Activated CD4-positive, alpha-beta memory T cell treated with anti-CD3 and anti-CD28 coated beads, Interleukin-2, amount 10 ng/mL, durations not matched to agents 7 days and 5 days (primary cell): ENCODE results near the gene METTL1. TPM values are rescaled to one million over a fixed set of nuclear protein-coding genes. Genes with fewer than 3 reads are reported as not detected.

Experiments used
- CTCF ChIA-PET: fragments of 350-600 bp; sonication (Branson Sonifier 250); formaldehyde crosslinking; loops from one replicate; lab custom pipeline; 2021; ENCODE audit warnings: antibody characterized with exemption, inconsistent platforms; lab: Charles Lee
- POLR2A ChIA-PET: fragments of 350-600 bp; sonication (Branson Sonifier 250); formaldehyde crosslinking; loops from one replicate; lab custom pipeline; 2021; ENCODE audit warnings: antibody characterized with exemption; lab: Charles Lee
- DNase-seq: peaks from one replicate; pipeline ENCODE4 v3.0.0-alpha.2; 2020
- H3K27ac Mint-ChIP-seq: one replicate; pipeline ENCODE4 v1.8.0; 2021; ENCODE audit warnings: mild to moderate bottlenecking, mixed read lengths
- H3K27me3 Mint-ChIP-seq: one replicate; pipeline ENCODE4 v1.8.0; 2021; ENCODE audit warnings: mixed read lengths
- H3K36me3 Mint-ChIP-seq: one replicate; pipeline ENCODE4 v1.8.0; 2021; ENCODE audit warnings: low read depth, mixed read lengths
- H3K4me1 Mint-ChIP-seq: one replicate; pipeline ENCODE4 v1.8.0; 2021; ENCODE audit warnings: mixed read lengths
- H3K4me3 Mint-ChIP-seq: one replicate; pipeline ENCODE4 v1.8.0; 2021; ENCODE audit warnings: mild to moderate bottlenecking, mixed read lengths
- H3K9me3 Mint-ChIP-seq: one replicate; pipeline ENCODE4 v1.8.0; 2021; ENCODE audit warnings: mixed read lengths
- total RNA-seq, 2 experiments: library from RNA; stranded (reverse); gene quantifications; one replicate each; pipeline ENCODE4 v1.2.3, GENCODE V29; 2021

METTL1 gene
- total RNA-seq, 2 experiments from 2014 or later = 12.5 to 13.8 TPM

GRCh38 chr12:57756406-57757341 lies 15.2 kb downstream of the METTL1 start:
- Mint-ChIP-seq H3K27ac (peak overlapping the region; percentile 8), H3K36me3 (peaks cover 21% of the 10 kb centered on the region), H3K4me3 (peak overlapping the region; percentile 78), H3K27me3 (peaks cover 3% of the 10 kb centered on the region), H3K4me1 (peaks cover 49% of the 10 kb centered on the region), H3K9me3 (no peaks in the 10 kb centered on the region)
- CTCF ChIA-PET = interaction anchor here (0.5 to 2.4 kb wide), 25 partner anchors 8 to 329 kb away, joined by 3 to 39 read pairs (median 6); partner anchors contain the start of genes CTDSP2, CYP27B1, EEF1AKMT3 and METTL1
- POLR2A ChIA-PET = interaction anchor here (0.6 to 2.4 kb wide), 10 partner anchors 8 to 184 kb away, joined by 3 to 13 read pairs (median 4); partner anchors contain the start of genes ATP23, PIP4K2C, TSFM and TSPAN31
- peak; percentile 74 for DNase-seq

DNA sequence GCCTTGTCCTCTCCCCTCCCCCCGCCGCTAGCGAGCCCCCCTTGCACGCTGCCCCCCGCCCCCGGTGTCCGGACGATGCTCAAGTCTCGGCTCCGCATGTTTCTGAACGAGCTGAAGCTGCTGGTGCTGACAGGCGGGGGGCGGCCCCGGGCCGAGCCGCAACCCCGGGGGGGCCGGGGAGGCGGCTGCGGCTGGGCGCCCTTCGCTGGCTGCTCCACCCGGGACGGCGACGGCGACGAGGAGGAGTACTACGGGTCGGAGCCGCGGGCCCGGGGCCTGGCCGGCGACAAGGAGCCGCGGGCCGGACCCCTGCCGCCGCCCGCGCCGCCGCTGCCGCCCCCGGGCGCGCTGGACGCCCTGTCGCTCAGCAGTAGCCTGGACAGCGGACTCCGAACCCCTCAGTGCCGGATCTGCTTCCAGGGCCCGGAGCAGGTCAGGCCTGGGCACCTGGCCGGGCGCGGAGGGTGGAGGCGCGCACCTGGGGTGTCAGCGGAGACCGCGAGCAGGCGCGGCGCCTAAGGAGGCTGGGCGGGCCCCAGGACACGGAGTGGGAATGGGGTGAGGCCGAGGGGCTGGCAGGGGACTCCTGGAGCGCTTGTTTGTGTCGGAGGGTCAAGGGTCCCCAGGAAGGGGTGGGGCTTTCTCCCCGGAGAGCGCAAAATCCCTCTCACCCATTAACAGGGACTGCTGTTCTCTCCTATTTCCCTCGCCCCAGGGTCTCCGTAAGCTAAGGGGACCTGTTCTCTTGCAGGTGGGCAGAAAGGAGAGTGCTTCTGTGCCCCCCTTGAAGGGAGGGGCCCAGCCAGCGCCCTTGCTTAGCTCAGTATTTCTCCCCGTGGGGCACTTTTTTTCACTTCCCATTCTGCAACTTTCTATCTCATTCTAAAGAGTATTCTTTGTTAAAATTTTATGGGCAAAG lies 16.2 kb downstream of the METTL1 start:
- CTCF ChIA-PET = interaction anchor here (0.6 to 2.4 kb wide), 18 partner anchors 9 to 209 kb away, joined by 3 to 39 read pairs (median 12); partner anchors contain the start of genes CYP27B1, EEF1AKMT3, METTL1 and TSFM
- Mint-ChIP-seq H3K27ac (peak overlapping the region; percentile 8), H3K4me1 (peaks cover 58% of the 10 kb centered on the region), H3K36me3 (peaks cover 28% of the 10 kb centered on the region), H3K9me3 (no peaks in the 10 kb centered on the region), H3K4me3 (peak overlapping the region; percentile 78), H3K27me3 (peaks cover 3% of the 10 kb centered on the region)
- peak; percentile 40 for DNase-seq
- POLR2A ChIA-PET = interaction anchor here (1.0 to 2.4 kb wide), 8 partner anchors 9 to 185 kb away, joined by 3 to 13 read pairs (median 5); partner anchors contain the start of genes ATP23, TSFM and TSPAN31

DNA sequence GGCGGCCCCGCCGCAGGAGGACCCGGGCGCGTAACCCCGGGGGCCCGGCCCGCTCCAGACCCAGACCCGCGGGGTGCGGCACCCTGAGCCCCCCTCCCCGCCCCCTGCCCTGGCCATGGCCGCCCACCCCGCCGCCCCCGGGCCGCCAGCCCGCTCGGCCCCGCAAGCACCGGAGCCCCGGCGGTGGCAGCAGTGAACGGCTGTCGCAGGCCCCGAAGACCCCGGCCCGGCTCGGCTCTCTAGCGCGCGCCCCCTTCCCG lies 16.8 kb downstream of the METTL1 start:
- POLR2A ChIA-PET = interaction anchor here (1.0 to 2.4 kb wide), 2 partner anchors 9 to 10 kb away, joined by 3 to 11 read pairs; partner anchors contain the start of gene TSPAN31

DNA sequence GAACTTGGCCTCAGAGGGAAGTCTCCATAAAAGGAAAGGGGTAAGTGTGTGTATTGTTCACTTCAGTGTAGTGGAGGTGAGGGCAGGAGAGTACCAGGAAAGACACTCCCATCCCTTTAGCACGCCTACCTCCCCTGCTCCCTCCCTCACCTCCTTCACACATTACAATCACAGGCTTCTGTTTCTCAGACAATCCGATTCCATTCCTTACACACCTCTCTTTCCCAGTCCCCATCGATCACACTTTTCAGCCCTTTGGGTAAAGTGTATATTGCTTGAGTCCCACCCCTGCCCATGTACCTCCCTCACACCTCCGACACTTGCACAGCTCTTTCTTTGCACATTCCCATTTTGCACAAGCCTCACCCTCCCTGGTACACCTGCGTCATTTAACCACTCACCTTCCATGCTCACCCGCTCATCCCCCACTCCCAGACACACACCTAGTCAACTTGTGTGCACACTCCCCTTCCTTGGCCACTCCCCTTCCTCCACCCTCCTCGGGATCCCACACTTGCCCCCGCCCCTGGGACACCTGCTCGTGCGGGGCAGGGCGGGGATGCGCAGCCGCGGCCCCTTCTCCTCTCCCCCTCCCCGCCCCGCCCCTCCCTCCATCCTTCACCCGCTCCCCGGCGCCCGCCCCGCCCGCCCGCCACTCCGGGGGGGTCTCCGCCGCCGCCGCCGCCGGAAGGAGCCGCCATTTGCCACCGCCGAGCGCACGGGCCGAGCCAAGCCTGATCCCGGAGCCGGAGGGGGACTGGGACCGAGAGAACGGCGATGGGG lies 17.3 kb downstream of the METTL1 start, which contains the start of gene MARCHF9:
TSS of gene MARCHF9 (plus strand) at position 693 of the 783 bp plus-strand sequence. CDS start 426 bp downstream, outside the sequence.
- peak; percentile 88 for DNase-seq
- Mint-ChIP-seq H3K9me3 (no peaks in the 10 kb centered on the region), H3K4me3 (peak within 1 kb of the TSS; percentile 93), H3K4me1 (peaks cover 63% of the 10 kb centered on the region), H3K36me3 (peaks cover 34% of the 10 kb centered on the region), H3K27ac (peak within 1 kb of the TSS; percentile 81), H3K27me3 (peaks cover 3% of the 10 kb centered on the region)
- POLR2A ChIA-PET = interaction anchor here (1.0 to 2.4 kb wide), 5 partner anchors 10 to 17 kb away, joined by 3 to 11 read pairs (median 3); partner anchors contain the start of genes EEF1AKMT3, METTL1 and TSPAN31
- CTCF ChIA-PET = interaction anchor here (0.6 kb wide), 2 partner anchors 11 to 23 kb away, joined by 3 read pairs; no protein-coding TSS in a partner anchor

More for the DNA sequence above, 16.8 kb downstream of the METTL1 start:
- Mint-ChIP-seq H3K27me3 (peaks cover 3% of the 10 kb centered on the region), H3K9me3 (no peaks in the 10 kb centered on the region), H3K4me3 (peak overlapping the region; percentile 28), H3K36me3 (peaks cover 33% of the 10 kb centered on the region), H3K27ac (no peak overlapping the region), H3K4me1 (peaks cover 63% of the 10 kb centered on the region)
- CTCF ChIA-PET = interaction anchor here (0.6 kb wide), 2 partner anchors 11 to 23 kb away, joined by 3 read pairs; no protein-coding TSS in a partner anchor
- DNase-seq = no peak

GRCh38 chr12:57753756-57754337 lies 18.1 kb downstream of the METTL1 start:
- Mint-ChIP-seq H3K4me1 (peaks cover 61% of the 10 kb centered on the region), H3K4me3 (peak overlapping the region; percentile 93), H3K36me3 (peaks cover 35% of the 10 kb centered on the region), H3K27ac (peak overlapping the region; percentile 81), H3K9me3 (no peaks in the 10 kb centered on the region), H3K27me3 (peaks cover 3% of the 10 kb centered on the region)
- ChIA-PET CTCF (no interaction called here), POLR2A (interaction anchor here (1.0 to 1.4 kb wide), 3 partner anchors 9 to 18 kb away, joined by 3 to 5 read pairs (median 3); partner anchors contain the start of genes EEF1AKMT3, METTL1 and TSPAN31)
- no peak for DNase-seq

DNA sequence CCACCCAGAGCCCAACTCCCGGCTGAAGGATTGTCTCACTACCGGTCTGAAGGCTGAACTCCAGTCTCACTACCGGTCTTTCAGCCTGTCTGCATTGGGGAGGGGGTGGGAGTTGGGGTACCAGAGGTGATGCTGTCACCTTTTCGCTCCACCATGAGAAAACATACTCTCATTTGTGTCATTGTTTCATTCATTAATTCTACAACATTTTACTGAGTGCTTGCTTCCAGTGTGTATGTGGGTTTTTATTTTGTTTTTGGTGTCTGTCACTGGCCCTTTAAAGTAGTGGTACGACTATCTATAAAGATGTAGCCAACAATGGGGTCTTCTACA lies 19.3 kb downstream of the METTL1 start:
- peak overlapping the region; percentile 95 for H3K4me3 Mint-ChIP-seq
- H3K4me1 Mint-ChIP-seq = peaks cover 57% of the 10 kb centered on the region
- CTCF ChIA-PET = no interaction called here
- no peaks in the 10 kb centered on the region for H3K9me3 Mint-ChIP-seq
- H3K27me3 Mint-ChIP-seq = peaks cover 3% of the 10 kb centered on the region
- POLR2A ChIA-PET = interaction anchor here (0.9 to 1.3 kb wide), 8 partner anchors 11 to 1064 kb away, joined by 3 to 10 read pairs (median 3); partner anchors contain the start of genes EEF1AKMT3, METTL1, PTGES3 and SHMT2
- no peak for DNase-seq
- peak overlapping the region; percentile 74 for H3K27ac Mint-ChIP-seq
- H3K36me3 Mint-ChIP-seq = peaks cover 37% of the 10 kb centered on the region

DNA sequence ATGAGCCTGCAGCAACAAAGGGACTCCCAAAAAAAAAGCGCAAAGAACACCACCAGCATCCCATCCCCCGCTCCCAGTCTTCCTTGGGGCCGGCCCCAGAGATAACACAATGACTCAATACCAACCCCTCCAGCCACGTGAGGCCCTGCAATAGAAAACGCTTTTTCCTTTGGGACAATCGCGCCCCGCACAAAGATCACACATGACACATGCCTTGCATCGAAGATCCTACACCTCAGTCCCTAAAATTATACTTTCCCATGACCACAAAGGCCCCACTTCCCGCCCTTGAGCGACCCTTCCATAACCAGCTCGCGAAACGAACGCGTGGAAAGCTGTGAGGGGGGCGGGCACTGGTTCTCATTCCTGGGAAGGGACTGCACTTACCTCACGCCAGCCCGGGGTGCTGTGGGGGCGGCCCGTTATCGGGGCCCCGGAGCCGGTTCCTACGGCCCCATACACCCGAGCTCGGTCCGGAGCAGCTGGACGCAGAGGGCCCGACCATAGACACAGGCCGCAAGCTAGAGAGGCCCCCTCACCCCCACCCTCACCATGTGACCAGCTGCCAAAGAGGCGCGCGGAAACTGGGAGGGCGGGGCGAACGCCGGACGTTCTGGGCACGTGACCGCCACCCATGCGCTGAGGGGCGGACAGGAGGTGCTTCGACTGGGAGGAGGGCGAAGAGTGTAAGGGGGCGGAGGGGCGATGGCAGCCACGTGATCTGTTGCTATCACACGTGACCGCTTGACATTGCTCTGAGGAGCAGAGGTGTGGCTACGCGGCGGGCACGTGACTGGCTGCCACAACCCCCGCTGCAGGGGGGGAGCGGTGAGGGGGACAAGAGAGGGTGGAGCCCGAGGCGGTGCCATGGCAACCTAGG lies 19.9 kb downstream of the METTL1 start, which contains the start of gene CDK4:
TSS of gene CDK4 (minus strand) at position 523 of the 880 bp plus-strand sequence. CDS start 593 bp downstream, outside the sequence.
- Mint-ChIP-seq H3K4me1 (peaks cover 58% of the 10 kb centered on the region), H3K27ac (peak within 1 kb of the TSS; percentile 74), H3K4me3 (peak within 1 kb of the TSS; percentile 95), H3K27me3 (peaks cover 3% of the 10 kb centered on the region), H3K9me3 (no peaks in the 10 kb centered on the region), H3K36me3 (peaks cover 40% of the 10 kb centered on the region)
- DNase-seq = peak; percentile 99
- POLR2A ChIA-PET = interaction anchor here (0.9 to 1.3 kb wide), 9 partner anchors 10 to 1064 kb away, joined by 3 to 10 read pairs (median 3); partner anchors contain the start of genes EEF1AKMT3, METTL1, PTGES3 and SHMT2
- CTCF ChIA-PET = interaction anchor here (0.8 kb wide), 2 partner anchors 11 to 30 kb away, joined by 3 read pairs; no protein-coding TSS in a partner anchor

- Mint-ChIP-seq H3K9me3 (no peaks in the 10 kb centered on the region), H3K27me3 (peaks cover 3% of the 10 kb centered on the region), H3K4me1 (peaks cover 56% of the 10 kb centered on the region), H3K27ac (peak overlapping the region; percentile 74), H3K4me3 (peak overlapping the region; percentile 95), H3K36me3 (peaks cover 42% of the 10 kb centered on the region)
- CTCF ChIA-PET = interaction anchor here (0.8 kb wide), 1 partner anchor 30 kb away, joined by 3 read pairs; no protein-coding TSS in a partner anchor
- DNase-seq = no peak
- POLR2A ChIA-PET = interaction anchor here (0.9 to 1.6 kb wide), 8 partner anchors 9 to 1063 kb away, joined by 3 to 10 read pairs (median 3); partner anchors contain the start of genes EEF1AKMT3, METTL1 and PTGES3
These were observed 20.5 kb downstream of the METTL1 start for GRCh38 chr12:57751432-57751787.

- Mint-ChIP-seq H3K4me1 (peaks cover 58% of the 10 kb centered on the region), H3K27me3 (peaks cover 3% of the 10 kb centered on the region)
- POLR2A ChIA-PET = interaction anchor here (0.9 to 1.6 kb wide), 2 partner anchors 9 to 17 kb away, joined by 3 to 8 read pairs; no protein-coding TSS in a partner anchor
These were observed 21.1 kb downstream of the METTL1 start for GRCh38 chr12:57750561-57751431.

More at GRCh38 chr12:57750561-57751431, 21.1 kb downstream of the METTL1 start:
- CTCF ChIA-PET = interaction anchor here (1.5 kb wide), 1 partner anchor 9 kb away, joined by 9 read pairs; no protein-coding TSS in a partner anchor
- Mint-ChIP-seq H3K9me3 (no peaks in the 10 kb centered on the region), H3K4me3 (peak overlapping the region; percentile 95), H3K36me3 (peaks cover 46% of the 10 kb centered on the region), H3K27ac (peak overlapping the region; percentile 74)
- no peak for DNase-seq
